ENCODE measurements around the gene ENOPH1.

GRCh38 chr4:82398263-82398662 lies 32.1 kb upstream of the ENOPH1 start:
- TF ChIP-seq MXI1 (conservative IDR thresholded peaks at IDR 0.05; ENCODE audit: poor library complexity, severe bottlenecking): no peak
- TF ChIP-seq CTCF (IDR thresholded peaks at IDR 0.05; ENCODE audit: poor library complexity, severe bottlenecking): no peak
- TF ChIP-seq POLR2AphosphoS5 (IDR thresholded peaks at IDR 0.05): no peak
- no peak for TF ChIP-seq EZH2 (IDR thresholded peaks at IDR 0.05; ENCODE audit: borderline replicate concordance, insufficient read depth, low read length, poor library complexity, severe bottlenecking)
- TF ChIP-seq RAD21 (conservative IDR thresholded peaks at IDR 0.05): no peak
- TF ChIP-seq EP300 (conservative IDR thresholded peaks at IDR 0.05; ENCODE audit: poor library complexity, severe bottlenecking): no peak
- TF ChIP-seq REST (IDR thresholded peaks at IDR 0.05; ENCODE audit: borderline replicate concordance): no peak
